ENCODE data around the gene FXYD5.

FXYD5 gene, protein sequence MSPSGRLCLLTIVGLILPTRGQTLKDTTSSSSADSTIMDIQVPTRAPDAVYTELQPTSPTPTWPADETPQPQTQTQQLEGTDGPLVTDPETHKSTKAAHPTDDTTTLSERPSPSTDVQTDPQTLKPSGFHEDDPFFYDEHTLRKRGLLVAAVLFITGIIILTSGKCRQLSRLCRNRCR

DNA sequence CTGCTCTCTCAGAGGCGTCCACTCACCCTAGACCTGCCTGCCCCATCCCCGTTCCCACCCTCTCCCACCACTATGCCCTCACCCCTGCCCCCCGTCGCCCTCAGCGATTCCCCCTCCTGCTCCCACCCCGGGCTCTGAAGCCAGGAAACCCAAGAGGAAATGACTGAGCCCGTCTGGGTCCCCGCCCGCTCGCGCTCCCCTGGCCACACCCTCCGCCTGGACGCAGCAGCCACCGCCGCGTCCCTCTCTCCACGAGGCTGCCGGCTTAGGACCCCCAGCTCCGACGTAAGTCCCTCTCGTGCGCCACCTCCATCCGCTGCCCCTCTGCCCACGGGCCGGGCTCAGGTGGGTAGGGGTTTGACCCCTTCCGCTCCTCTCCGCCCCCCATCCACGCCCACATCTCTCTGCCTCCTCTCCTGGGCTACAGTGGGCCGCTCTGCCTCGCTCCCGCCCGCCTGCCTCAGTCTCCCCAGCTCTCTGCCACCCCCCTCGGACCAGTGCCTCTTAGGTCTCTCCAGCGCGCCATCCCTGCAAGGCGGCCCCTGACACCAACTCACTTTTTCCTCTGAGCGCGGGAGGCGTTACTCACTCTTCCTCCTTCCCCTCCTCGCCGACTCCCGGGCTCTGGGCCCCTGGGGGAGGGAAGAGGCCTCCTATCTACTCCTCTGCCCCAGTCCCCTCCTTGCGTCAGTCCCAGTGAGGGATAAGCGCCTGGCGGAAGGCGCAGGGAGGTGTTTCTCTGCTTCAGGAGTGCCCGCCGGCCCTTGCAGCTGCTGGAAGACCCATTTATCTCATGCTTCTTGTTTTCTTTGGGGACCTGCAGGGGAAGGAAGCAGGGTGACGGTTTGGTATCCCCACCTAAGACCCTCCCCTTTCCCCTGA, at the start of gene FXYD5:
Gene FXYD5, plus strand, starts transcription at position 211 of the 882 bp plus-strand sequence. CDS start 816 bp downstream, outside the sequence.
- peak within 1 kb of the TSS; percentile 99 for H3K4me3 Mint-ChIP-seq
- no peaks in the 10 kb centered on the region for H3K27me3 Mint-ChIP-seq
- H3K27ac Mint-ChIP-seq: peak within 1 kb of the TSS; percentile 100
- peaks cover 18% of the 10 kb centered on the region for H3K36me3 Mint-ChIP-seq
- H3K9me3 Mint-ChIP-seq (ENCODE audit: low read depth): no peaks in the 10 kb centered on the region
- peaks cover 47% of the 10 kb centered on the region for H3K4me1 Mint-ChIP-seq (ENCODE audit: low read depth)

DNA sequence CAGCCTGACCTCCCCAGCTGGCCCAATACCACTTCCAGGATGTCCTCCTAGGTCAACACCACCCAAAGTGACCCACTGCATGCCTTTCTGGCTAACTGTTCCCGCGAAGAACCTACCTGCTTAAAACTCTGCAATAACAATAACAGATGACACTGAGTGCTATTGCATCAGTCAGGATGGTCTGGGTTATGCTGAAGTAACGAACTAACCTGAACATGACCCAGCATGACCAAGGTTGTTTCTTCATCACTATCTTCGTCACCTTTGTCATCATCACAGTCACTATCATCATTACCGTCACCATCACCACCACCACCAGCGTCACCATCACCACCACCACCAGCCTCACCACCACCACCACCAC, 49.5 kb upstream of the FXYD5 start:
- Mint-ChIP-seq H3K4me3 (no peak overlapping the region), H3K36me3 (no peaks in the 10 kb centered on the region), H3K27me3 (no peaks in the 10 kb centered on the region)

DNA sequence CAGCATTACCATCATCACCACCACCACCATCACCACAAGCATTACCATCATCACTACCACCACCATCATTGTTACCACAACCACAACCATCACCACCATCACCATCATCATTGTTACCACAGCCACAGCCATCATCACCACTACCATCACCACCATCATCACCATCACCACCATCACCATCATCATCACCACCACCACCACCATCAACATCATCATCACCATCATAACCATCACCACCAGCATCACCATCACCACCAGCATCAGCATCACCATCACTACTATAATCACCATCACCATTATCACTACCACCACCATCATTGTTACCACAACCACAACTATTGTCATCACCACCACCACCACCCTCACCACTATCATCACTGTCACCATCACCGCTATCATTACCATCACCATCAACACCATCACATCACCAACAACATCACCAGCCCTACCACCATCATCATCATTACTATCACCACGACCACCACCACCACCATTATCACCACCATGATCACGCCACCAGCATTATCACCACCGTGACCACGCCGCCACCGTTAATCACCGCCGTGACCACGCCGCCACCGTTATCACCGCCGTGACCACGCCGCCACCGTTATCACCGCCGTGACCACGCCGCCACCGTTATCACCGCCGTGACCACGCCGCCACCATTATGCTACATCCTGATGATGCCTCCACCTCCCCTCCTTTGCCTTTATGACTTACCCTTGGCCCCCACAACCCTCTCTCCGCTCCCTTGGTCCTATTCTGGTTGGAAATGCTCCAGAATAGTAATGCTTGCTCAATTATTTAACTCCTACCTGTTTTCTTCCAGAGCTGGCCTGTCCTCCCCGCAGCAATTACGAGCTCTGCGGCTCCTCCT, 48.9 kb upstream of the FXYD5 start:
- Mint-ChIP-seq H3K36me3 (no peaks in the 10 kb centered on the region), H3K4me1 (ENCODE audit: low read depth) (no peaks in the 10 kb centered on the region), H3K4me3 (no peak overlapping the region), H3K27ac (no peak overlapping the region), H3K9me3 (ENCODE audit: low read depth) (no peaks in the 10 kb centered on the region), H3K27me3 (peaks cover under 1% of the 10 kb centered on the region)

More for the DNA sequence above, 49.5 kb upstream of the FXYD5 start:
- H3K9me3 Mint-ChIP-seq (ENCODE audit: low read depth): no peaks in the 10 kb centered on the region
- H3K4me1 Mint-ChIP-seq (ENCODE audit: low read depth): no peaks in the 10 kb centered on the region
- no peak overlapping the region for H3K27ac Mint-ChIP-seq

DNA sequence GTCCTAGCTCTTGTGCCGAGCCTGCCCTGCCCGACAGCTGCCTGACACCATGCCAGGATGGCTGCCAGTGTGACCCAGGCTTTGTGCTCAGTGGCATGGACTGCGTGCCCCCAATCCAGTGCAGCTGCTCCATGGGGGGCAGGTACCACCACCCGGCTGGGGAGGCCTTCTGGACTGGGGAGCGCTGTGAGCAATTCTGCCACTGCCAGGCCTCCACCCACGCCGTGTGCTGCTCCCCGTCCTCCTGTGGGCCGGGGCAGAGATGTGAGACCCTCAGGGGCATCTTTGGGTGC, 48.3 kb upstream of the FXYD5 start:
- H3K27ac Mint-ChIP-seq: no peak overlapping the region
- H3K27me3 Mint-ChIP-seq: peaks cover 3% of the 10 kb centered on the region
- H3K9me3 Mint-ChIP-seq (ENCODE audit: low read depth): no peaks in the 10 kb centered on the region
- H3K36me3 Mint-ChIP-seq: no peaks in the 10 kb centered on the region
- no peaks in the 10 kb centered on the region for H3K4me1 Mint-ChIP-seq (ENCODE audit: low read depth)
- H3K4me3 Mint-ChIP-seq: no peak overlapping the region

DNA sequence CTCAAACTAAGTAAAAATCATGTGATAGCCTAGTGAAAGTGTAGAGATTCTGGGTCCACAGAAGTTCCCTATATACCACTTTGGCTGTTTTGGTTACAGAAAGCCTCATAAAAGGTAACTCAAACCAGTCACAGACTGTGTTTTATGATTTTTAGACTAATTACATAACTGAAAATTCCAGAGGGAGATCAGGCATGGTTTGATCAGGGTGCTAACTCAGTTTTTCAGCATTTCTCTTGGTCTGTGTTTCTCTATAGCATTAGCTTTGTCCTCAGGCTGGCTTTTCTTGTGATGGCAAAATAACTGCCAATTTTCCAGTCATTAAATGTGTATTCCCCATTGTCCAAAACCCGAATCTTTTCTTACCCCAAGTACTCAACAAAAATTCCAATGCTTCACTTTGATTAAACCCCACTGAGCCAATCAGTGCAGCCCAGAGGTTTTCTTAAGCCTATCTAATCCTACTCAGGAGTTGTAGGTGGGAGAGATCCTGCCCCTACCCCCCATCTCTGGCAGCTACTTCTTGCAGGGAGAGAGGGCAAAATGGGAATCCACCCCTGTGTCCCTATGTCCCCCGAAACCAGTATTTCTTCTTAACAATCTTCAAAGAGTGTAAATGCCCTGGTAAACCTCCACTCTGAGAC, 47.5 kb upstream of the FXYD5 start:
- H3K27me3 Mint-ChIP-seq: peaks cover 3% of the 10 kb centered on the region
- no peak overlapping the region for H3K4me3 Mint-ChIP-seq
- no peaks in the 10 kb centered on the region for H3K9me3 Mint-ChIP-seq (ENCODE audit: low read depth)
- H3K36me3 Mint-ChIP-seq: no peaks in the 10 kb centered on the region
- H3K4me1 Mint-ChIP-seq (ENCODE audit: low read depth): no peaks in the 10 kb centered on the region
- no peak overlapping the region for H3K27ac Mint-ChIP-seq

DNA sequence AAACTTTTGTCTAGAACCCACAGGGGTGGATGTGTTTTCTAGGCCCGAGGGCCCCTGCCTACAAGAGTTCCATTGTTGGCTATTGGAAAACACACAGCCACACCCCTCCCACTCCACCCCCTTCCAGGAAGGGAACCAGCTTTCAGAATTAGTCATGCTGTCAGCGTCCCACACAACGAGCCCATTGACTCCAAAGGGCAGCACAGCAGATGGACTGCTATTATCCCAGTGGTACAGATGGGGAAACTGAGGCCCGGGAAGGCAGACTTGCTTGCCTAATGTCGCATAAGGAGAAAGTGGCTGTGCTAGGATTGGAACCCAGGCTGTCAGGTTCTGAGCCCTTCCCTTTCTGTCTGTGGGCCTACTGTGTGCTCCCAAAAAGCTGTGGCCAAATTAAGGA, 47.0 kb upstream of the FXYD5 start:
- no peaks in the 10 kb centered on the region for H3K4me1 Mint-ChIP-seq (ENCODE audit: low read depth)
- no peaks in the 10 kb centered on the region for H3K9me3 Mint-ChIP-seq (ENCODE audit: low read depth)
- no peak overlapping the region for H3K27ac Mint-ChIP-seq
- no peak overlapping the region for H3K4me3 Mint-ChIP-seq
- H3K36me3 Mint-ChIP-seq: no peaks in the 10 kb centered on the region
- peaks cover 3% of the 10 kb centered on the region for H3K27me3 Mint-ChIP-seq

DNA sequence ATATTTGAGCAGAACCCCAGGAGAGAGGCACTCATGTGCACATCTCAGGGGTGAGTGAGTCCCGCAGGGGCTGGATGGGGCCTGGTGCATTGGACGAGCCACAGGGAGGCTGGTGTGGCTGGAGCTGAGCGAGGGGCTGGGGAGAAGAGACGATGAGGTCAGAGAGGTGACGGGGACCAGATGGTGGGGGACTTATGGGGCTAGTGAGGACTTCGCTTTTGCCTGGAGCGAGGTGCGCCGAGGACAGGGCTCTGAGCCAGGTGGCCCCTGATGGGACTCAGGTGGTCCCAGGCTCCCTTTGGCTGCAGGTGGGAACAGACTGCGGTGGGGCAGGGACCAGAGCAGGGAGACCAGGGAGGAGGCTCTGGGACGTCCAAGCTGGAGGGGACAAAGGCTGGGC, 45.8 kb upstream of the FXYD5 start:
- H3K27me3 Mint-ChIP-seq: peaks cover 3% of the 10 kb centered on the region
- no peak overlapping the region for H3K27ac Mint-ChIP-seq
- H3K4me3 Mint-ChIP-seq: no peak overlapping the region
- H3K36me3 Mint-ChIP-seq: no peaks in the 10 kb centered on the region
- H3K9me3 Mint-ChIP-seq (ENCODE audit: low read depth): no peaks in the 10 kb centered on the region
- H3K4me1 Mint-ChIP-seq (ENCODE audit: low read depth): no peaks in the 10 kb centered on the region

DNA sequence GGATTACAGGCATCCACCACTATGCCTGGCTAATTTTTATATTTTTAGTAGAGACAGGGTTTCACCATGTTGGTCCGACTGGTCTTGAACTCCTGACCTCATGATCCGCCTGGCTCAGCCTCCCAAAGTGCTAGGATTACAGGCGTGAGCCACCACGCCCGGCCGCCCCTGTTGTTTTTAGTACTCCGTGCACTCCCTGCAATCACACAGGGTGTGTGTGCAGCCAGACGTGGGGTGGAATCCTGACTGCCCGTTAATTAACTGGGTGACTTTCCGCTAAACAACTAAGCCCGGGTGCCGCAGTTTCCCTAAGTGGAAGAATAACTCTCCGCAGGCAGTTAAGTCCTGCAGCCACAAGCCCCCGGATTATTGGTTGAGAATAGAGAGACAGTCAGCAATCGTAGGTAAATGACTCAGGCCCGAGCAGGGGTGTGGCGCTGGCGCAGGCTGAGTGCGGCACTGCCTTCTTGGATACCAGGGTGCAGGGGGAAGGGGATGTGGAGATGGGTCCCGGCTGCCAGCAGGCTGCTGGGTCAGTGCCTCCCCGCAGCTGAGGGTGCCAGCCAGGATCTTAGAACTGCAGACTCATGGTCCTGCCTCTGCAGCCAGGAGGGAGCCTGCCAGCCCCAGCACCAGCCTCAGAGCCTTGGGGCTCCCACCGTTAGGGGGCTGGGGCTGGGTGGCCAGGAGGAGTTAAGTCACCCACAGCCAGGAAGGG, 45.0 kb upstream of the FXYD5 start:
- Mint-ChIP-seq H3K27ac (no peak overlapping the region), H3K4me3 (no peak overlapping the region), H3K9me3 (ENCODE audit: low read depth) (no peaks in the 10 kb centered on the region), H3K4me1 (ENCODE audit: low read depth) (peaks cover 3% of the 10 kb centered on the region), H3K36me3 (no peaks in the 10 kb centered on the region), H3K27me3 (peaks cover 3% of the 10 kb centered on the region)

DNA sequence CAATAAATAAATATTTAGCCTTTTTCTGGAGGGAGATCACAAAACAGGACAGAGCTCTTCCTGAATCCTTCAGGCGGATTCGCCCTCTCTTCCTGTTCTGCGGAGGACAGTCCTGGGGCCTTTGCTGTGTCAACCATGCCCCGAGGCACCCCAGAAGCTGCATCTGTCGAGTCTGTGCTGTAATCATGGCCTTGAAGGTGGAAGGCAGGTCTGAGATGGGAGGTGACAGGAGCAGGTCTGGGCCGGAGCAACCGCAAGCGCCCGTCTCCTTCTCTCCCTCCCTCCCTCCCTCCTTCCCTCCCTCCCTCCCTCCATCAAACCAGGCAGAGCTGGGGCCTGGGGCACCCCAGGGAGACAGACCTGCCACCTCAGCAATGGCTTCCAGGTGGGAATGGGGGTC, 43.6 kb upstream of the FXYD5 start:
- no peaks in the 10 kb centered on the region for H3K36me3 Mint-ChIP-seq
- H3K4me1 Mint-ChIP-seq (ENCODE audit: low read depth): peaks cover 6% of the 10 kb centered on the region
- H3K27me3 Mint-ChIP-seq: peaks cover 3% of the 10 kb centered on the region
- H3K27ac Mint-ChIP-seq: no peak overlapping the region
- H3K4me3 Mint-ChIP-seq: no peak overlapping the region
- H3K9me3 Mint-ChIP-seq (ENCODE audit: low read depth): no peaks in the 10 kb centered on the region

DNA sequence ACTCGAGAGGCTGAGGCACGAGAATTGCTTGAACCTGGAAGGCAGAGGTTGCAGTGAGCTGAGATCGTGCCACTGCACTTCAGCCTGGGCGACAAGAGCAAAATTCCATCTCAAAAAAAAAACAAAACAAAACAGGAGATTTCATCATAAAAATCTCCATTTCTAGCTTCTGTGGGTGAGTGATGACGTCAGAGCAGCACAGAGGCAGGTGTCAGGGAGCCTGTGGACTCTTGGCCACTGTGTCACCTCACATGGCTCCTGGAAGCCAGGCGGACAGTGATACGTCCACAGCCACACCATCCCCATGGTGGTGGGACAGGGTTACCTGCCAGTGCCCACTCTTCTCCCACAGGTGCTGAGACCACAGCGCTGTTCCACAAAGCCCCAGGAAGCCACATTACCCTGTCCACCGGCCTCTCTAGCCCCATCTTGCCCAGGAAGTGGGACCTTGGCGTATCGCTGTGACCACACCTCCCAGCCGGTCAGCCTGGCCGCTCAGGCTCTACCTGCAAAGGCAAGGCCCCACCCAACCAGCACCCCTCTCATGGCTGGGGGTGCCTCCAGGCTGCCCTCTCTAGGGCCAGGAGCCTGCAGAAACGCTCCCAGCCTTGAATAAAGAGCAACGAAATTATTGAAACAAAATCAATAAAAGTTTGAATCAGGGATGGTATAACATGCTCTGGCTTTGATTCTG, 41.4 kb upstream of the FXYD5 start:
- no peaks in the 10 kb centered on the region for H3K36me3 Mint-ChIP-seq

DNA sequence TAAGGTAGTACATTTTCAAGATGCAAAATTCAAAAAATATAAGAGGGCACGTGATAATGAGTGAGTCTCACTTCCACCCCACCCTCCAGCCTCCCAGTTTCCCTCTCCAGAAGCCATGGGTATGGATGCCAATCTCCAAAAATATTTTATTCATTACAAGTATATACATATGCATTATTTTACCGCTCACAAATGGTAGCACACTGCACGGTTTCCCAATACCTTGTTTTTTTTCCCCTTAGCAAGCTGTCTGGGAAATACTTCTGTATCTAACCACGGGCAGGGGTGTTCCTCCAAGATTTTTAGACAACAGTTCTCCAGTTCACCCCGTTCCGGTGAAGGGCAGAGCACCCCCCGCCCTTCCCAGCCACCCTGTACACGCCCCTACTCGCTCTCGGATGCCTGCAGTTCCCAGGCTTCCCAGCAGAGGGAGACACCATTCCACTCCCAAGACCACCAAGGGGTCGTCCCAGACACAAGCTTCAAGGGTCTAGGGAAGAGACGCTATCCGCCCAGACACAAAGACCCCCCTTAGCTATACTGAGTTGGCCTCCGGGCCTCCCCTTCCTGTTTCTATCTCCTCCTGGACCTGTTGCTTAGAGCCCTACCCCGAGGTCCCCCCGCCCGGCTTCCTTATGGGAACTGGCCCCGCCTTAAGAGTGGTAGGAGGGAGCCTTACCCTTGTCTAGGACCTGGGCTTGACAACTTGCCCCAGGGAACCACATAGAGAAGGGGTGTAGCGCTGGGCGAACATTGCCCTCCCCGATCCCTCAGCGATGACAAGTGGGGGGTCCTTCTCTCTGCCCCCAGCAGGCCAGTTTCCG, 40.0 kb upstream of the FXYD5 start:
- Mint-ChIP-seq H3K4me3 (no peak overlapping the region), H3K27me3 (peaks cover 3% of the 10 kb centered on the region), H3K27ac (no peak overlapping the region), H3K9me3 (ENCODE audit: low read depth) (no peaks in the 10 kb centered on the region), H3K36me3 (no peaks in the 10 kb centered on the region), H3K4me1 (ENCODE audit: low read depth) (peaks cover 9% of the 10 kb centered on the region)

More for the DNA sequence above, 41.4 kb upstream of the FXYD5 start:
- Mint-ChIP-seq H3K27me3 (peaks cover 3% of the 10 kb centered on the region), H3K9me3 (ENCODE audit: low read depth) (no peaks in the 10 kb centered on the region), H3K4me3 (no peak overlapping the region), H3K4me1 (ENCODE audit: low read depth) (peaks cover 9% of the 10 kb centered on the region), H3K27ac (no peak overlapping the region)

DNA sequence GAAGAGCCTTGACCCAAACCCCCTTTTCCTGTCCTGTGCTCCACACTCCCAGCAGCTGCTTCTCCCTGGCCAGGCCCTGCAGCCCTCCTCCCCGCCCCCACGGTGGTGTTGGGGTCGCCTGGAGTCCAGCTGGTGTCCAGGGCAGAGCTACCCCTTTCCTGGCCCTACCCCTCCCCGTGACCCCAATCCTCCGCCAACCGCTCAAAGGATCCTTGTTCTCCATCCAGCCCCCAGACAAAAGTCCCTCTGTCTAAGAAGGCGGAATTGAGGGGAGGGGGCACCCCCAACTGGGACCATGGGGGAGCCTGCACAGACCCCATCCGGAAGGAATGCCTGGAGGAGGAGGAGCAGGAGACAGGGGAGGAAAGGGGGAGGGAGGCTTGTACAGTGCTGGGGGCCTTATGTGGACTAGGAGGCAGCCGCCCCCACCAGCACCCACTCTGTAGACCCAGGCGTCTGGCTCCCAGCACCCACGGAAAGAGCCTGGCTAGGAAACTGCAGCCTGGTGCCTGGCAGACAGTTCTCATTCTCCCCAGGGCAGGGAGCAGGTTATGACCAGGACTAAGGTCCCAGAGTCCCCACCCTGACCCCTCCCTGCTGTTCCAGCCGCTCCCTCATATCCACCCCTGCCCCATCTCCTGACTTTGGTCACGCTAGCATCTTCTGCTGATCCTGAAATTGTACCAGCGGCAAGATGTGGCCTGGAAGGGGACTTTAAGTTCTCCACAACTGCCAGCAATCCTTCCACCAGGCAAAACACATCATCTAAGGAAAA, 39.2 kb upstream of the FXYD5 start, which contains the start of gene FXYD3:
Gene FXYD3, plus strand, starts transcription at position 647 of the 775 bp plus-strand sequence. CDS start 3,554 bp downstream, outside the sequence.
- H3K4me1 Mint-ChIP-seq (ENCODE audit: low read depth): peaks cover 9% of the 10 kb centered on the region
- H3K9me3 Mint-ChIP-seq (ENCODE audit: low read depth): no peaks in the 10 kb centered on the region
- H3K27me3 Mint-ChIP-seq: peaks cover 3% of the 10 kb centered on the region
- H3K36me3 Mint-ChIP-seq: no peaks in the 10 kb centered on the region
- no peak within 1 kb of the TSS for H3K4me3 Mint-ChIP-seq
- H3K27ac Mint-ChIP-seq: peak within 1 kb of the TSS; percentile 16
